GM18909 (cell line): ENCODE results near the gene LIF.
"Not testable (repeated sequence)": the region's sequence is repeated elsewhere in the genome, so short reads cannot be mapped to it uniquely, and the experiment has no call there.

Experiments
- ATAC-seq: cut with Tn5 transposase; IDR thresholded peaks from one replicate; pipeline ENCODE4 v1.9.1; 2021; ENCODE audit warnings: mild to moderate bottlenecking; ENCODE audit not compliant: unreplicated experiment, poor library complexity

Gene LIF

GRCh38 chr22:30246814-30247376 lies 336 bp upstream of the LIF start:
- no peak for ATAC-seq

DNA sequence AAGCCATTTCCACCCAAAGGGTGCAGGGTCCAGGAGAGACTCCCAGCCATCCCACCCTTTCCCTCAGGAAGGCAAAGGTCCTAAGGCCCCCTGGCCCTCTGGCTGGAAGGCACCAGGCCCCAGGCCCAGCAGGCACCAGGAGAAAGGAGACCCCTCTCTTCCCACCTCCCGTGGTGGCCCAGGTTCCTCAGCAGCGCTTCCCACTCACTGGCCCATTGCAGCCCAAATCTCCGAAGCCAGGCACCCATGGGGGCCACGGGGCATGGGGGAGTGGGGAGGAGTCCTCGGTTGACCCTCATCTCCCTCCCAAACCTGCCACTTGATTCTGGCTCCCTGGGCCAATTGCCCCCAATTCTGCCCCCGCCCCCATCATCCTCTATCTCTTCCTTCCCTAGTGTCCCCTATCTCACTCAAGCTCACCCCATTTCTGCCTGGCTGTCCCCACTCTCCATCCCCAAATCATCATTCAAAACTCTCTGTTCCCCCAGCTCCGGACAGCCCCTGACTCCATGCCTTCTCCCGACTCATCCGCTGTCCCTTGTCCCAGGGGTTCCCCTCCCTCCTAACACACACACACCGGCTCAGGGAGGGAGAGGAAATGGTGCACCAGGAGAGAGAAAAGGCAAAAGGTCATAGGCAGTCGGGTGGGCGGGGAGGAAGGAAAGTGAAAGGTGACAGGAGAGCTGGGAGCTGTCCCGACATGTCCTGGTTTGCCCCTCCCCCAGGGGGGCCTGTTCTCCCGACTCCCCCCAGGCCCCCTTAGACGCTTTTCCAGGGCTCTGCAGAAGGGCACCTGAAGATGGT lies 1.2 kb downstream of the LIF start:
- ATAC-seq, result no peak

DNA sequence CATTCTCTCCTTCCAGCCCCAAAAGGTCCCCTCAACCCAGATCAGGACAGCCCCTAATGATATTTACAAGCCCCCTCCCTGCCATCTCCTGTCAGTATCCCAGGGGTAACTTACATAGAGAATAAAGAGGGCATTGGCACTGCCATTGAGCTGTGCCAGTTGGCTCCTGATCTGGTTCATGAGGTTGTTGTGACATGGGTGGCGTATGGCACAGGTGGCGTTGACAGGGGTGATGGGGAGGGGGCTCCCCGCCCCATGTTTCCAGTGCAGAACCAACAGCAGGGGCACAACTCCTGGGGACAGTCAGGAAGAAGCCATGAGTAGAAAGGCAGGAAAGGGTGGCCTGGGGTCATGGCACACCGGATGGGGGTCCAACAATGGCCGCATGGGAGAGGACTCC lies 1.9 kb downstream of the LIF start:
- no peak for ATAC-seq

DNA sequence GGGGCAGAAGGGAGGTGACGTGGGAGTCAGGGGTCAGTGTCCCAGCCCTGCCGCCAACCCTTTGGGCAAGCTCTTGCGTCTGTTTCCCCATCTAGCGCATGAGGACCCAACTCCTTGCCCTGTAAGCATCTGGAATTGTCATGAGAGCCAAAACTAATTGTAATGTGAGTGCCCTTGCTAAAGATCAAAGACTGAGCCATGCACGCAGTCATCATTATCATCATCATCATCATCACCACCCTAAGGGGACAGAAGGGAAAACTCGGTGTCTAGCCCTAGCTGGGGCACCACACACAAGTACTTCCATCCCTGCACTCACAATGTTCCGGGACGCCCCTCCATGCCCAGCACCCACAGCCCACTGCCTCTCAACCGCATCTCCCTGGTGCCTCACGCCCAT lies 2.5 kb downstream of the LIF start:
- ATAC-seq, result no peak

DNA sequence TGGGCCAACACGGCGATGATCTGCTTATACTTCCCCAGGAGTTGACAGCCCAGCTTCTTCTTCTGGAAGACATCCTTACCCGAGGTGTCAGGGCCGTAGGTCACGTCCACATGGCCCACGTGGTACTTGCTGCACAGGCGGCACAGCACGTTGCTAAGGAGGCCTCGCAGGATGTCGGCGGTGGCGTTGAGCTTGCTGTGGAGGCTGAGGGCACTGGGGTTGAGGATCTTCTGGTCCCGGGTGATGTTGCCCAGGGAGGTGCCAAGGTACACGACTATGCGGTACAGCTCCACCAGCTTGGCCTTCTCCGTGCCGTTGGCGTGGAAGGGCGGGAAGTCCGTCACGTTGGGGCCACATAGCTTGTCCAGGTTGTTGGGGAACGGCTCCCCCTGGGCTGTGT lies 2.9 kb downstream of the LIF start:
- ATAC-seq, result no peak

DNA sequence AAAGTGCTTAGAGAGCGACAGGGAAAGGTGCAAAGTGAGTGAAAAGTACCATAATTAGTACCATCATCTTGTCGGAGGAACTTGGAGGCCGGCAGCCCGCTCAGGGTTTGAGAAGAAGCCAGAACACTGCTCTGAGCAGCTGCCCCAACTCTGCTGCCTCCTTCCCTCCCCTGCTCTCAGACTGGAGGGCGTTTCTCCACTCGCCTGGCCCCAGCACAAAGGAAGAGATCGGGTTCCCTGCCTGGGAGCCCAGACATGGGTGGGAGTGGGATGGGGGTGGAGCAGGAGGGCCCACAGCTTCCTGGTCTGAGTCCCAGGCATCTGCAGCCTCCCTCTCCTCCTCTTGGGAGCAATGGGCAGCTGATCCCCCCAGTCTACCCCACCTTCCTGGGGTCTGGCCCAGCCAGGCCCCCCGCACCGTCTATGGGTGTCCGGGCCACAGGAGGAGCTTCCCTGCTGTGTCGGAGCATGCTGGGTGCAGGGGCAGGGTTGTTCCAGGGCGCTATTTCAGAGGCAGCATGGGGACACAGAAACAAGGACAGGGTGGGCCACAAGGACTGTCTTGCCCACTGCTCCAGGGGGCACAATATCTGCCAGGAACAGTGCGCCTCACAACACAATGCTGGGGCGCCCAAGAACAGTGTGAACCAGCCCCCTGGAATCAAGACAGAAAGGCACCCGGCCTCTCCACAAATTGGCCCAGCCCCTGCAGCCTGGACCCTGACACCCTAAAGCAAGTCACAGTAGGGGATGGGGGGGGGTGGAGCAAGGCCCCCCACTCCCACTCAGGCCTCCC lies 4.8 kb downstream of the LIF start:
- ATAC-seq, result no peak

GRCh38 chr22:30240541-30241417 lies 5.8 kb downstream of the LIF start:
- no peak for ATAC-seq

DNA sequence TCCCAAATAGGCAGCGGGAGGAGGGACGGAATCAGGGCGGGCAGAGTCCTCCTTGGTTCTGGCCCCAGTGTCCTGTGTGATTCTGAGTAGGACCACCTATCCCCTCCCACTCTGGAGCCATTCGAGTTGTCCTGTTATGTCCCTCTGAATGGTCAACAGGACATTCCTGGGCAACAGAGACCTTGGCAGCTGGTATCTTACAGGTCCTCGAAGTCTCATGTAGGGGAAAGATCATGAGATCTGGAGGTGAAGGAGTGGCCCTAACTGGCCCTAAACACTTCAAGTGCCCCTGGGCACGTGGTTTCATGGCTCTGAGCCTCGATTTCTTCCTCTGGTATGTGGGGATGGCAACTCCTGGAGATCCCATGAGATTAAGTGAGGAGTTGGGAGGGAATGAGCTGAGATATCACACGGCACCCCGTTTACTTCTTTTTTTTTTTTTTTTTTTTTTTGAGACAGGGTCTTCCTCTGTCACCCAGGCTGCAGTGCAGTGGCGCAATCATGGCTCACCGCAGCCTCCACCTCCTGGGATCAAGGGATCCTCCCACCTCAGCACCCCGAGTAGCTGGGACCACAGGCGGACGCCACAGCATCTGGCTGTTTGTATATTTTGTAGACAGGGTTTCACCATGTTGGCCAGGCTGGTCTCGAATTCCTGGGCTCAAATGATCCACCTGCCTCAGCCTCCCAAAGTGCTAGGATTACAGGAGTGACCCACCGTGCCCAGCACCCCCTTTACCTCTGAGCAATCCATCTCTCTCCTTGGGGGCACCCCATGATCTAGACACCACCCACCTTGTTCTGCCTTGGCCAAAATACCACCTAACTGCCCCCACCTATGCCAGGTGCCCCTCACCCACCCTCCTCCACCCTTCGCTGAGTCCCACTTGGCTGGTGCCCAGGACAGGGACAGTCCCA lies 6.8 kb downstream of the LIF start:
- no peak for ATAC-seq

DNA sequence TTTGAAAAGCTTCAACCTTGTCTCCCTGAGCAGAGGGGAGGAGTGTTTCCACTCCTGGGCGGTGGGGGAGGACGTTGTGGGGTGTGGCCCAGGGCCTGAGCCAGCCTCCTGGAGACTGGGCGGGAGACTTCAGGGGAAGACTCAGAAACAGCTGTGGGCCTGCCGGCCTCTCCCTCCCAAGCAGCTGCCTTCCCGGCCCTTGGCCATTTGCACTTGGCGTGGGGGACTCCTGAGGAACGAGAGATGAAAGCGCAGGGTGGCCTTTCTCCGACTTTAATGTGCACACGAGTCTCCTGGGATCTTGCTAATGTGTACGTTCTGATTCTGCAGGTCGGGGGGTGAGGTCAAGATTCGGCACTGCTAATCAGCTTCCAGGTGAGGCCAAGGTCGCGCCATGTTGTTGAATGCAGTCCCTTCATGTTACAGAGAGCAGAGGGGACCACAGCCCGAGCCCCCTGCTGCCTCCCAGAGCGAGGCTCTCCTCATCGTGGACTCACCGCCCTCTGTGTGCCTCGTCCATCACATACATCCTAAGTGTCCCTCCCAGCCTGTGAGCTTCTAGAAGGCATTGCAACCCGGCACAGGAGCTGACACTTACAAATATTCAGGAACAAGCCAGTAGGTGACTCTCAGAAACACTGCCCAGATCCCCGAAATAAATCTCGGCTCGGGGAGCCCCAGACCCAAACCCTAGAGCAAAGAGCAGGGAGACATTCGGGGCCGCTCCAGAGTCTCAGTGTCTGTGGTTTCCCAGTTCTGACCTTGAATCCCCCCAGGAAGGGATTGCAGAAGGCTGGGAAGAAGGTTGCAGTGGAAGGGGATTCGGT lies 7.7 kb downstream of the LIF start:
- ATAC-seq, result no peak

DNA sequence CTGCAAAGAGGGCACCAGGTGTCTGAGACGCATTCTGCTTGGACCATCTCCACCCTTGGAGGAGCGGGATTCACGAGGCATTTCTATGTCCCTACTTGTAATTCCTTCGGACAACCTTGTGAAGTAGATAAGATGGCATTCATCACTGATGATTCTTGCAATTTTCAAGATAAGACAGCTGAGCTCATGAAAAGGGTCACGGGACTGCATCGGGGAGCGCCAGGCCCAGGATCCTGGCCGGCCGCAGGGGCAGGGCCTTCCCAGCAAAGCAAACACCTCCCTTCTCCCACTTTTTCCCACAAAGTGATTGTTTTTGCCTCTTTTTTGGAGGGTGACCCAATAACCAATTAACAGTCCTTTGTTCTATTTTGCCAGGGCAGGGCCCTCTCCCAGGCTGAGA lies 8.4 kb downstream of the LIF start:
- no peak for ATAC-seq

DNA sequence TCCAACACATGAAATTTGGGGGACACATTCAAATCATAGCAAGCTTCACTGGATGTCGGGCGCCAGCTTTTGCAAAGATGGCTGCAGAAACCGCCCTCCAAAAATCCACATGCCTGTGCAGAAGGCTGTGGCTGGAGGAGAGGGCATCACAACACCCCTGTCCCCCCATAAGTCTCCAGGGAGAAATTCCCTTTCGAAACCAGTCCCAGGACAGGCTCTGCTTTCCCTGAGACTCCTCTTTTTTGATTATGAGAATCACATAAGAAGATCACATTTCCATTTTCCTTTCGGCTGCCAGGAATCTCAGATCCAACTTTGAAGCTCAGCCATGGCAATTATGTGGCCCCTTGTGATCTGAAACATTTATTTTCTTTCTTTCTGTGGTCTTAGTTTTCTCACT lies 9.7 kb downstream of the LIF start:
- ATAC-seq, result no peak

DNA sequence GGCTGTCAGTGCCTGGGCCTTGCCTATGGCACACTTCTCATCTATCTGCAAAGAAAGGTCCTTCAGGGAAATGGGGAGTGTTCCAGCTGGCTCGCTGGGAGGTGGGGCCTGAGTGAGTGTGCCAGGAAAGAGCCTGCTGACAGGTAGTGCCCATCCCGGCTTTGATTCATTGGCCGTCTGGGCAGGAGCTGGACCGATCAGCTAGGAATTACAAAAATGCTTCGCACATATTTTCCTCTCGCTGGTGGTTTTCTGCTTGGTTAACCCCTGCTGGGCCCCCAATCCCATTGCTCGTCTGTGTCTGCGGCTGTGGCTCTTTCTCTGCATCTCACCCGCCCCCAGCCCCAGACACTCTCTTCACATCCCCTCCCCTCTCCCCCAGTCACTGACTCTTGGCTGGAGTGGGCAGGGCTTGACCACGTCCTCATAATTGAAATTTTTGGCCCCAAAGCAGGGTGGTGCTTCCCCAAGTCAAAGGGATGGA lies 10.8 kb downstream of the LIF start:
- ATAC-seq, result no peak

- no peak for ATAC-seq
Observed at GRCh38 chr22:30234786-30235470, 11.6 kb downstream of the LIF start.

DNA sequence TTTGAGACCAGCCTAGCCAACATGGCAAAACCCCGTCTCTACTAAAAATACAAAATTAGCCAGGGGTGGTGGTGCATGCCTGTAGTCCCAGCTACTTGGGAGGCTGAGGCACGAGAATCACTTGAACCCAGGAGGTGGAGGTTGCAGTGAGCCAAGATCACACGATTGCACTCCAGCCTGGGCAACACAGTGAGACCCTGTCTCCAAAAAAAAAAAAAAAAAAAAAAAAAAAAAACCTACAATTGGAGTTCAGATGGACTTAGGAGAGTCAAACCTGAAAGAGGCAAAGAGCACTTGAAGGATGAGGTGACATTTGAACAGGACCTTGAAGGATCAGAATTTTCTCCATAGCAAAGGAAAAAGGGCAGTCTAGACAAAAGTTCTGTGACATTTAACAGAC lies 12.2 kb downstream of the LIF start:
- ATAC-seq, result not testable (repeated sequence)

GRCh38 chr22:30233582-30233981 lies 13.0 kb downstream of the LIF start:
- ATAC-seq, result no peak

DNA sequence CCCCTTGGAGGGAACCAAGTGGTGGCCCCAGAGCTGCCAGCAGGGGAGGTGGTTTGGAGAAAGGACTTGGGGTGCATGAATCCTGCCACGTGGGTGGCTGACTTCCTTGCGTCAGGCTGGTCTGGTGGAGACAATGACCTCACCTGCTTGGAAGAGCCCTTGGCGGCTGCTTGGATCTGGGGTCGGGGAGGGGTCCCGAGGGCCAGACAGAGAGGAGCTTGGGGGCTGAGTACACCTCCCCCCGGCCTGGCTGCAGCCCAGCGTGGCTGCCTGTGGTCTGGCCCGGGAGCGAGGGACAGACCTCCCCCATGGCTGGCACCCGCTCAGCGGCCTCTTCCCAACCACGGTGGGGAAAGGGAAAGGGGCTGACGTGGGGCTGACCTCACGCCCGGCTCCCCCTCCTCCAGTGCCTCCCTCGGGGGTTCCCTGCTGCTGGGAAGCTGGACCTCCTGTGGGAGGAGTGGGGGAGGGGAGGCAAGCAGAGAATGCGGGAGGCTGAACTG lies 13.8 kb downstream of the LIF start:
- ATAC-seq, result no peak

DNA sequence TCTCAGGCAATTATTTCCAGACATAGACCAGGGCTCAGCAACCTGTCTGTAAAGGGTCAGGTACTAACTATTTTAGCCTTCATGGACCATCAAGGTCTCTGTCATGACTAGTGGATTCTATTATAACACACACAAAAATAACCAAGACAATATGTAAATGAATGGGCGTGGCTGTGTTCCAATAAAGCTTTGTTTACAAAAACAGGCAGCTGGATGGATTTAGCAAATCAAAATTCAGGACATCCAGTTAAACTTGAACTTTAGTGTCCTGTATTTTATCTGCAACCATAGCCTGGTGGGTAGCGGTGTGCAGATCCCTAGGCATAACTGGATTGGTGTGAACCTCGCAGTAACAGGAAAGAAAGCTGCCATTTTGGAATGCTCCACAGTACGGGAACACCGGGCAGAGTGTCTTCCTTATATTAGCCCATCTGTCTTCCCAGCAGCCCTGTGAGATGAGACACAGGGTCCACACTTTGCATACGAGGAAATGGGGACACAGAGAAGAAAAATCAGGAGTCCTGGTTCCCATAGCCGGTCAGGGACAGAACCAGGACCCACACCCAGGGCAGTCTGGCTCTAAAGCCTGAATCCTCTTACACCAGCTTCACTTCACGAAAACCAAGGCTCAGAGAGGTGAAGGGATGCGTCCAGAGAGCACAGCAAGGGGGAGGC lies 15.6 kb downstream of the LIF start:
- ATAC-seq, result no peak
